ENCODE measurements around the gene CNEP1R1. TPM values are rescaled to one million over a fixed set of nuclear protein-coding genes. Genes with fewer than 3 reads are reported as not detected.

CNEP1R1 gene
- total RNA-seq, 1 experiment from 2014 or later = 18.5 TPM

- Mint-ChIP-seq H3K27ac (no peak overlapping the region), H3K36me3 (ENCODE audit: insufficient read depth in 1 of 3, low read depth in 3 of 3) (peaks cover 0 to 7% (median 0%) of the 10 kb centered on the region in 3 experiments; a peak in 2 of 7 replicates), H3K4me1 (peaks cover 4 to 5% of the 10 kb centered on the region in 2 experiments), H3K9me3 (no peaks in the 10 kb centered on the region), H3K4me3 (no peak overlapping the region), H3K27me3 (ENCODE audit: low read depth) (peaks cover 3% of the 10 kb centered on the region; the same call in 1 of the 2 replicates)
- Histone ChIP-seq H2AK5ac (ENCODE audit: insufficient read length, low read length) (no peak overlapping the region), H2BK20ac (ENCODE audit: low read depth, low read length, poor library complexity, severe bottlenecking) (no peak overlapping the region), H2BK12ac (ENCODE audit: insufficient read length, low read depth, low read length) (no peak overlapping the region), H3K79me1 (ENCODE audit: insufficient read depth, low read depth, low read length, poor library complexity, severe bottlenecking) (no peaks in the 10 kb centered on the region), H3K27ac (ENCODE audit: insufficient read length, low read depth, low read length) (no peak overlapping the region), H3K23ac (ENCODE audit: insufficient read length, low read depth, low read length) (no peak overlapping the region), H3K18ac (ENCODE audit: insufficient read length, low read depth, low read length) (no peak overlapping the region), H3K14ac (ENCODE audit: insufficient read depth, low read length) (no peak overlapping the region), H3K9ac (ENCODE audit: extremely low read depth, insufficient read length, low read length) (no peak overlapping the region), H3K4ac (ENCODE audit: low read depth, low read length) (no peak overlapping the region), H3K4me2 (ENCODE audit: insufficient read depth, insufficient read length, low read length) (no peak overlapping the region), H2BK120ac (ENCODE audit: low read depth, low read length, poor library complexity, severe bottlenecking) (no peak overlapping the region), H3K4me1 (ENCODE audit: insufficient read depth, low read length) (peaks cover 2% of the 10 kb centered on the region; the same call in 1 of the 2 replicates), H2AFZ (ENCODE audit: low read length) (no peak overlapping the region), H3K79me2 (ENCODE audit: insufficient read depth, low read length) (no peaks in the 10 kb centered on the region), H3T11ph (ENCODE audit: low read length) (no peak overlapping the region), H3K27me3 (ENCODE audit: insufficient read depth, low read length) (no peaks in the 10 kb centered on the region), H3K56ac (ENCODE audit: insufficient read length, low read depth, low read length) (no peak overlapping the region), H4K5ac (ENCODE audit: insufficient read length, low read depth, low read length) (no peak overlapping the region), H3K23me2 (ENCODE audit: insufficient read length, low read depth, low read length, poor library complexity, severe bottlenecking) (no peaks in the 10 kb centered on the region), H4K91ac (ENCODE audit: insufficient read length, low read depth, low read length) (no peak overlapping the region), H2BK5ac (ENCODE audit: insufficient read length, low read length) (no peak overlapping the region), H2BK15ac (ENCODE audit: low read depth, low read length) (no peak overlapping the region), H4K8ac (replicated peaks; ENCODE audit: insufficient read length, low read depth, low read length) (no peak overlapping the region), H3K9me3 (ENCODE audit: control insufficient read depth, low read depth, low read length) (no peaks in the 10 kb centered on the region), H4K20me1 (ENCODE audit: control insufficient read depth, insufficient read depth, insufficient read length) (no peaks in the 10 kb centered on the region)
- TF ChIP-seq CTCF (conservative IDR thresholded peaks at IDR 0.05) = no peak
- no CpG with 5 or more reads among the region's 1 CpG for WGBS (ENCODE audit: extremely low coverage, insufficient read length, low lambda C conversion rate)
- no peak for DNase-seq
Observed at GRCh38 chr16:50040710-50041109, 15.7 kb downstream of the CNEP1R1 start.

All from H9 (cell line).